ENCODE data around the gene TNS2.

The TNS2 gene

DNA sequence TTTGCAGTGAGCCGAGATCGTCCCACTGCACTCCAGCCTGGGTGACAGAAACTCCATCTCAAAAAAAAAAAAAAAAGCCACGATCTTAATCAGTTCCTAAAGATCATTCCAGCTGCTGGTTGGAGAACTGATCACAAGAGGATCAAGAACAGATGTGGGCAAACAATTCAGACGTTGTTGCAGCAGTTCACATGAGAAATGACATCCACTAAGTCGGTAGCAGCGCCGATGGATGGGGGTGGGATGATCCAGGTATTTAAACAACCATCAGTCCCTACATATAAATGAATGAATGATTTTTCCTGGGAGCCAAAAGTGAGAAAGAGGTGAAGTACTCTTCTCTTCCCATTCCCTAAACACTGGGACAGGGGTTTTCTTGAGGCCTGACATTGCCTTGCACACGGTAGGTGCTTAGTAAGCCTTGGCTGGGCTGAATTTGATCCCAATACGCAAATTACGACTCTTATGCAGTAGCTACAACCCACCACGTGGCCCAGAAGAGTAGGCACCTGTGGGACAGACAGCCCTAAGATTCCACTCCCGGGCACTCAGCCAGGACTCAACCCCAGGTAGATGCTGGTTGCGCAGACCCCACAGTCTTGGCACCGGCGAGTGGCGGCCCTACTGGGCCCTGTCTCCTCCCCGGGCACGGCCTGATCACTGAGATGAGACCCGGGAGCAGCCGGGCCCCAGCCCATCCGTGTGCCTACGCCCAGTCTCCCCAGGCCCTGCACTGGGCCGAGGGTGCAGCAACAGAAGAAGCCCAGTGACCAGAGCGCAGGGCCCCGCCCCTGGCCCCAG, 28.8 kb downstream of the TNS2 start:
- TF ChIP-seq FOXP2 (optimal IDR thresholded peaks at IDR 0.05; ENCODE audit: borderline replicate concordance, extremely low read depth, extremely low read length, insufficient read depth) (no peak), SIN3A (IDR thresholded peaks at IDR 0.05; ENCODE audit: borderline replicate concordance, insufficient read depth, low read length) (no peak), POLR2AphosphoS5 (IDR thresholded peaks at IDR 0.05; ENCODE audit: low read depth, low read length) (no peak; the same call in none of the 2 replicates), TAF1 (IDR thresholded peaks at IDR 0.05; ENCODE audit: borderline replicate concordance, insufficient read depth, low read length) (no peak)
- TF ChIP-seq, protein P1, sequence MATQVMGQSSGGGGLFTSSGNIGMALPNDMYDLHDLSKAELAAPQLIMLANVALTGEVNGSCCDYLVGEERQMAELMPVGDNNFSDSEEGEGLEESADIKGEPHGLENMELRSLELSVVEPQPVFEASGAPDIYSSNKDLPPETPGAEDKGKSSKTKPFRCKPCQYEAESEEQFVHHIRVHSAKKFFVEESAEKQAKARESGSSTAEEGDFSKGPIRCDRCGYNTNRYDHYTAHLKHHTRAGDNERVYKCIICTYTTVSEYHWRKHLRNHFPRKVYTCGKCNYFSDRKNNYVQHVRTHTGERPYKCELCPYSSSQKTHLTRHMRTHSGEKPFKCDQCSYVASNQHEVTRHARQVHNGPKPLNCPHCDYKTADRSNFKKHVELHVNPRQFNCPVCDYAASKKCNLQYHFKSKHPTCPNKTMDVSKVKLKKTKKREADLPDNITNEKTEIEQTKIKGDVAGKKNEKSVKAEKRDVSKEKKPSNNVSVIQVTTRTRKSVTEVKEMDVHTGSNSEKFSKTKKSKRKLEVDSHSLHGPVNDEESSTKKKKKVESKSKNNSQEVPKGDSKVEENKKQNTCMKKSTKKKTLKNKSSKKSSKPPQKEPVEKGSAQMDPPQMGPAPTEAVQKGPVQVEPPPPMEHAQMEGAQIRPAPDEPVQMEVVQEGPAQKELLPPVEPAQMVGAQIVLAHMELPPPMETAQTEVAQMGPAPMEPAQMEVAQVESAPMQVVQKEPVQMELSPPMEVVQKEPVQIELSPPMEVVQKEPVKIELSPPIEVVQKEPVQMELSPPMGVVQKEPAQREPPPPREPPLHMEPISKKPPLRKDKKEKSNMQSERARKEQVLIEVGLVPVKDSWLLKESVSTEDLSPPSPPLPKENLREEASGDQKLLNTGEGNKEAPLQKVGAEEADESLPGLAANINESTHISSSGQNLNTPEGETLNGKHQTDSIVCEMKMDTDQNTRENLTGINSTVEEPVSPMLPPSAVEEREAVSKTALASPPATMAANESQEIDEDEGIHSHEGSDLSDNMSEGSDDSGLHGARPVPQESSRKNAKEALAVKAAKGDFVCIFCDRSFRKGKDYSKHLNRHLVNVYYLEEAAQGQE (IDR thresholded peaks at IDR 0.05; ENCODE audit: insufficient read depth in 1 of 2, low read depth in 2 of 2, low read length in 2 of 2): no peak

DNA sequence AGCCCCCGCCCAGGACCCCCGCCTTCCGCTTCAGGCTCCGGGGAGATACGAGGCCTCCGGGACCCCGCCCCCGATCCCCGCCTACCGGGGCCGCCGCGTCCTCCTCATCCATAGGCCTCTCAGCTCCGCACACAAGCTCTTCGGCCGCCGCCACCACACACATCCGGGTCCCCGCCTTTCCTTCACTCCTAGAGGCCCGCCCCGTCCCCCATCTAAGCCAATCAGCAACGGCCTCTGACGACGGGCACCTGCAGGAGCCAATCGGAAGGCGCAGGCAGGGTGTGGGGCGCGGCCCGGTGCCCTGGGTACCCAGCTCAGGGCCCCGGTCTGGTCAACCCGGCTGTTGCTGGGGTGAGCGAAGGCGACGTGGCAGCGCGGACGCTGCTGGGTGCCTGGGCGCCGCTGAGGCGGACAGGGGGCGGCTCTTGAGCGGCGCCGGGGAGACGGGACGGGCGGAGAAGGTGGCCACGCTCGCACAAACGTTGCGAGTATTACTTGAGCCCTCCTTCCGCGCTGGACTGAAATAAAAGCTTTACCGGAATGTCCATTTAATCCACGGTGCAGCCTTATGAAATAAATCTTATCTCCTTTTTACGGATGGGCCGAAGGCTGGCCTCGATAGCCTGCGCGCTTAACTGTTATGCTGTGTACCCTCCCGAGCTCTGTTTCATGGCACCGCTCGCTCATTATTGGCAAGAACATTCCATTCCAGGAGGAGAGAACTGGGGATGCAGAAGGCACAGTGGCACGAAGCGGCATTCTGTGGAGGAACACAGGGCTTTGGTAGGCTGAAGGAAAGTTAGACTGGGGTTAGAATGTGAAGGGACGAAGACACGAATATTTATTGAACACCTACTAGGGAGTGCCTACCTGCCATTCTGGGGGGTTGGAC, 29.6 kb downstream of the TNS2 start, which contains the start of gene SPRYD3:
SPRYD3 (minus strand) TSS at position 165 of the 892 bp plus-strand sequence; CDS start at position 108, 57 bp downstream.
- TF ChIP-seq FOXP2 (optimal IDR thresholded peaks at IDR 0.05; ENCODE audit: borderline replicate concordance, extremely low read depth, extremely low read length, insufficient read depth) (peak; percentile 67), POLR2AphosphoS5 (IDR thresholded peaks at IDR 0.05; ENCODE audit: low read depth, low read length) (no peak; the same call in 1 of the 2 replicates)

DNA sequence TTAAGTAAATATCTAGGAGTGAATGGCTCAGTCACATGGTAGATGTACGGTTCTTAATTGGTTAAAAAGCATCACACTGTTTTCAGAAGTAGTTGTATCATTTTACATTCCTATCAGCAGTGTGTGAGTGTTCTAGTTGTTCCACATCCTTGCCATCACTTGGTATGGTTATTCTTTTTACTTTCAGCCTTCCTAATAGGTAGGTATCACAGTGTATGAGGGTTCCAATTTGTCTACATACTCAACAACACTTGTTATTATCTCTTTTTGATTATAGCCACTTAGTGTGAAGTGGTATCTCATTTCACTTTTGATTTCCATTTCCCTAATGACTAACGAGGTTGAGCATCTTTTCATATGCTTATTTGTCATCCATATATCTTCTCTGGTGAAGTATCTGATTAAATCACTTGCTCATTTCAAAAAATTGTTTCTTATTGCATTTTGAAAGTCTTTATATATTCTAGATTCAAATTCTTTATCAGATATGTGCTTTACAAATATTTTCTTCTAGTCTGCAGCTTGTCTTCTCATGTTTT, 32.8 kb downstream of the TNS2 start:
- TF ChIP-seq FOXP2 (optimal IDR thresholded peaks at IDR 0.05; ENCODE audit: borderline replicate concordance, extremely low read depth, extremely low read length, insufficient read depth) (no peak), TAF1 (IDR thresholded peaks at IDR 0.05; ENCODE audit: borderline replicate concordance, insufficient read depth, low read length) (no peak), POLR2AphosphoS5 (IDR thresholded peaks at IDR 0.05; ENCODE audit: low read depth, low read length) (no peak), SIN3A (IDR thresholded peaks at IDR 0.05; ENCODE audit: borderline replicate concordance, insufficient read depth, low read length) (no peak)
- TF ChIP-seq, protein P1 (IDR thresholded peaks at IDR 0.05; ENCODE audit: insufficient read depth in 1 of 2, low read depth in 2 of 2, low read length in 2 of 2): no peak

DNA sequence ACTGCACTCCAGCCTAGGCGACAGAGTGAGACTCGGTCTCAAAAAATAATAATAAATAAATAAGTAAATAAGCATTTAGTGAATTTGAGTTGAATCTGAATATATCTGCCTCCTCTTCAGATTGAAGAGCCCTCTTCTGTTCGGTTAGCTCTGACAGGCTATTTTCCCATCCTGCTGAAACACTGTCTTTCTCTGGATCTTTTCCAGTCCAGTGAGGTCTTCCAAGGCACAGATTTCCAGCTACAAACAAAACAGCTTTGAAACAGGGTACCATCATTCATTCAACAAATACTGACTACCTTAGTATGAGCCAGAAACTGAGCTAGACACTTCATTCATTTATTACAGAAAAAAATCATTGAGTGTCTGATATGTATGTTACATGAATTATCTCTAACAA, 36.5 kb downstream of the TNS2 start:
- TF ChIP-seq POLR2AphosphoS5 (IDR thresholded peaks at IDR 0.05; ENCODE audit: low read depth, low read length) (no peak), FOXP2 (optimal IDR thresholded peaks at IDR 0.05; ENCODE audit: borderline replicate concordance, extremely low read depth, extremely low read length, insufficient read depth) (no peak), SIN3A (IDR thresholded peaks at IDR 0.05; ENCODE audit: borderline replicate concordance, insufficient read depth, low read length) (no peak), TAF1 (IDR thresholded peaks at IDR 0.05; ENCODE audit: borderline replicate concordance, insufficient read depth, low read length) (no peak)
- TF ChIP-seq, protein P1 (IDR thresholded peaks at IDR 0.05; ENCODE audit: insufficient read depth in 1 of 2, low read depth in 2 of 2, low read length in 2 of 2): no peak

DNA sequence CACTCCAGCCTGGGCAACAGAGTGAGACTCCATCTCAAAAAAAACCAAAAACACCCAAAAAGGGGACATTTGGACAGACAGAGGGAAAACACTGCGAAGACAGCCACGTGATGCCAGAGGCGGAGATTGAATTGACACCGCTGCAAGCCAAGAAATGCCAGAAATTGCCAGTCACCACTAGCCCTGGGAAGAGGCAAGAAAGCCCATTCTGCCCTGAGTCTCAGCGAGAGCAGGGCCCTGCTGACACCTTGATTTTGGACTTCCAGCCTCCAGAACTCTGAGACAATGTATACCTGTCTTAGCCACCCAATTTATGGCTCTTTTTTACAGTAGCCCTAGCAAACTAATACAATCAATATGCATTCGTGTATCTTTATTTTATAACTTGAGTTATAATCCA, 40.2 kb downstream of the TNS2 start:
- TF ChIP-seq FOXP2 (optimal IDR thresholded peaks at IDR 0.05; ENCODE audit: borderline replicate concordance, extremely low read depth, extremely low read length, insufficient read depth) (no peak), SIN3A (IDR thresholded peaks at IDR 0.05; ENCODE audit: borderline replicate concordance, insufficient read depth, low read length) (no peak), POLR2AphosphoS5 (IDR thresholded peaks at IDR 0.05; ENCODE audit: low read depth, low read length) (no peak), TAF1 (IDR thresholded peaks at IDR 0.05; ENCODE audit: borderline replicate concordance, insufficient read depth, low read length) (no peak)
- TF ChIP-seq, protein P1 (IDR thresholded peaks at IDR 0.05; ENCODE audit: insufficient read depth in 1 of 2, low read depth in 2 of 2, low read length in 2 of 2): no peak

All from PFSK-1 (cell line).